Stimulated activated naive CD8-positive, alpha-beta T cell treated with anti-CD3 and anti-CD28 coated beads, Interleukin-15, Interleukin-2, amounts not matched to agents 100 ng/mL and 50 ng/mL, for 24 hours (primary cell): ENCODE results near the gene C12orf60.

Experiments used
- H3K27ac Mint-ChIP-seq: one replicate; pipeline ENCODE4 v1.8.0; 2021; ENCODE audit warnings: mild to moderate bottlenecking, mixed read lengths
- H3K27me3 Mint-ChIP-seq: one replicate; pipeline ENCODE4 v1.8.0; 2021; ENCODE audit warnings: mixed read lengths
- H3K36me3 Mint-ChIP-seq: one replicate; pipeline ENCODE4 v1.8.0; 2021; ENCODE audit warnings: low read depth, mixed read lengths
- H3K4me1 Mint-ChIP-seq: one replicate; pipeline ENCODE4 v1.8.0; 2021; ENCODE audit warnings: low read depth, mixed read lengths
- H3K4me3 Mint-ChIP-seq: one replicate; pipeline ENCODE4 v1.8.0; 2021; ENCODE audit warnings: mild to moderate bottlenecking, mixed read lengths
- H3K9me3 Mint-ChIP-seq: one replicate; pipeline ENCODE4 v1.8.0; 2021; ENCODE audit warnings: mixed read lengths

The C12orf60 gene

DNA sequence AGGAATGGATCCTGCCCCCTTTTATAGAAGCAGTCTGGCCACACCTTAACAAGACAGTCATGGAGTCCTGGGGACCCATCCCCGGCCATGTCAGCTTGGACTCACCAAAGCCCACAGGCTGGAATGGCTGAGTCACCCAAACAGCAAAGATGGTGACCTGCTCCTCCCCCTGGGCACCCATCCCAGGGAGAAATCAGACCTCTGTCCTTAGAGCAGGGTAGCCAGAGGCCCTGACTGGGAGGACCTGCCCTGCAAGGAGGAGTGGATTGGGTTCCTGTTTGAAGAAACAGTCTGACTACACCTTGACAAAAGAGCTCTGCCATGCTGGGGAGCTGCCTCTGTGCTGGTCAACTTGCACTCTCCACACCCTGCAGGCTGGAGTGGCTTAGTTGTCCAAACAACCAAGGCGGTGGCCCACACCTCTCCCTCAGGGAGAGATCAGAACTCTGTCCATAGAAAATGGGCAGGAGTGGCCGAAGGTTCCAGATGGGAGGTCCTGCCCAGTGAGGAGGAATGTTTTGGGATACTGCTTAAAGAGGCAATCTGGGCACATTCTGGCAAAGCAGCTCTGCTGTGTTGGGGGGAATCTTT is 65.5 kb downstream of the C12orf60 start:
- no peaks in the 10 kb centered on the region for H3K4me1 Mint-ChIP-seq
- H3K27ac Mint-ChIP-seq = no peak overlapping the region
- H3K36me3 Mint-ChIP-seq = no peaks in the 10 kb centered on the region
- no peak overlapping the region for H3K4me3 Mint-ChIP-seq
- no peaks in the 10 kb centered on the region for H3K27me3 Mint-ChIP-seq
- H3K9me3 Mint-ChIP-seq = peaks cover 4% of the 10 kb centered on the region

DNA sequence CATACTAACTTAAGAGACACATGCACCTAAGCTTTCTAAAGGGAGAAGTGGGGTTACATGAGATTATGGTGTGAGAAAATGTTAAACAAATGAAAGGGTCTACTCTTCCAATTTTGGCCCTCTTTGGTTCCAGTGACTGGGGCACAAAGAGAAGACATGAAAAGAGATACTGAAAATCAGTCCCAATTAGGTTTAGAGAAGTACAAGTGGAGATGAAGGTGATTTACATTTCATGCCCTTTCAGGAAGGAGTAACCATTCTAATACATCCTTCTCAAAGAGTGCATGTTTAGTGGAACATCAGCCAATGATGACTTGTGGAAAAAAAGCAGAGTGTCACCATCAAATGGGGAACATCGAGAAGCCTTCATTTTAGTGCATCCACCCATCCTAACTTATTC is 67.8 kb downstream of the C12orf60 start:
- H3K27me3 Mint-ChIP-seq = no peaks in the 10 kb centered on the region
- no peaks in the 10 kb centered on the region for H3K9me3 Mint-ChIP-seq
- no peaks in the 10 kb centered on the region for H3K4me1 Mint-ChIP-seq
- no peaks in the 10 kb centered on the region for H3K36me3 Mint-ChIP-seq
- no peak overlapping the region for H3K27ac Mint-ChIP-seq
- no peak overlapping the region for H3K4me3 Mint-ChIP-seq

DNA sequence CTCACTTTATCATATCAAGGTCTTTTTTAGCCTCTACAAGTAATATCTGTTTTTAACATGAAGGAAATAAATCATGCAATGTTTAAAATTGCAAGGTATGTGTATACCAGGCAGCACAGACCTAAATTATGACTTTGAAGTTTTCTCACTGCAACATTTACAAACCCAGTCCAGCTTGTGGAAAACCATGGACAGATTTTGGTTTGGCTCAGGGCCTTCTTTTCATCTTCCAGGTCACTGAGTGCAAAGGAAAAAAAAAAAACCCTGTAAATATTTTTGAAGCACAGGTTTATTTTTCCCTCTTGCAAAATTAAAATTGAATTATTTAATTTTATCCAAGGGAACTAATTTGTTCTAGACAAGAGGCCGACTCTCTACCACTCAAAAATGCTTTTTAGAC is 68.4 kb downstream of the C12orf60 start:
- Mint-ChIP-seq H3K4me1 (no peaks in the 10 kb centered on the region), H3K4me3 (no peak overlapping the region), H3K27me3 (no peaks in the 10 kb centered on the region), H3K9me3 (no peaks in the 10 kb centered on the region), H3K36me3 (no peaks in the 10 kb centered on the region), H3K27ac (no peak overlapping the region)

DNA sequence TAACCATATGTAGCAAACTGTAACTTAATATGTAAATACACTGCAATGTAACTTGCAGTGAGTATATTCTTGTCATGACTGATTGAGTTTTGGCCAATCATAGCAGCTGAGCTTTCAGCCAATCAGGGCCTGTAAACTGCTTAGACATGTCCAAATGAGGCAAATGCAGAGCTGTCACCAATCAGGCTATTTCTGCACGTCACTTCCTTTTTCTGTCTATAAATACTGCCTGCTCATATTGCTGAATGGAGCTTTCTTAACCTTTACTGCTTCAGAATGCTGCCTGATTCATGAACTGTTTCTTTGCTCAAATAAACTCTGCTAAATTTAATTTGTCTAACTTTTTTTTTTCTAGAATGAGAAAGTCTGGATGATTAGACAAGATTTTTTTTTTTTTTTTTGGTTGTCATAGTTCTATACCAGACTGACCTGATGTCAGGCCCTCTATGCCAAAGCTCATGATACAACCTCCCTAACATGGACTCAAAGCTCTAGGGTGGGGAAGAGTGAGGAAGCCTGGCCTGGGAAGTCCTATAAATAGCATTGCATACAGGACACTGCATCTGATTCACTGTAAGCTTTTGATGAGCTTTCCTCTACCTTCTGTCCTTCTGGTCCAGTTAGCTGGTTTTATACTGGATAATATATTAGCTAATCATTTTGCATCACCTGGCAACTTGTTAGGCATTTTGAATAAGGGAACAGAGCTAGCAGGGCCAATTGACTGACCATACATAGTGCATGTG is 70.1 kb downstream of the C12orf60 start:
- Mint-ChIP-seq H3K27ac (no peak overlapping the region), H3K4me1 (no peaks in the 10 kb centered on the region), H3K36me3 (no peaks in the 10 kb centered on the region), H3K9me3 (no peaks in the 10 kb centered on the region), H3K4me3 (no peak overlapping the region), H3K27me3 (no peaks in the 10 kb centered on the region)
